CMK (cell line): Measurements from ENCODE around the gene KRT73.

ENCODE experiments used
- DNase-seq: peaks from one replicate; pipeline ENCODE4 v3.0.0-alpha.2; 2010; ENCODE audit warnings: low read depth

KRT73 gene

GRCh38 chr12:52617403-52617785 lies 965 bp downstream of the KRT73 start:
- DNase-seq, result no peak

GRCh38 chr12:52616680-52617402 lies 1.5 kb downstream of the KRT73 start:
- no peak for DNase-seq

GRCh38 chr12:52615912-52616311 lies 2.4 kb downstream of the KRT73 start:
- no peak for DNase-seq

- no peak for DNase-seq
Measured at GRCh38 chr12:52615208-52615868, 3.0 kb downstream of the KRT73 start.

GRCh38 chr12:52614381-52615207 lies 3.8 kb downstream of the KRT73 start:
- DNase-seq, result no peak

GRCh38 chr12:52613384-52614030 lies 4.9 kb downstream of the KRT73 start:
- DNase-seq, result no peak

- no peak for DNase-seq
Measured at GRCh38 chr12:52612431-52613383, 5.7 kb downstream of the KRT73 start.

- no peak for DNase-seq
Measured at GRCh38 chr12:52611080-52611468, 7.3 kb downstream of the KRT73 start.

- no peak for DNase-seq
Measured at GRCh38 chr12:52608826-52609630, 9.3 kb downstream of the KRT73 start.

GRCh38 chr12:52608161-52608560 lies 10.2 kb downstream of the KRT73 start:
- no peak for DNase-seq

- DNase-seq, result no peak
Measured at GRCh38 chr12:52607314-52607713, 11.0 kb downstream of the KRT73 start.

GRCh38 chr12:52606581-52607218 lies 11.7 kb downstream of the KRT73 start:
- no peak for DNase-seq

- no peak for DNase-seq
Measured at GRCh38 chr12:52606096-52606495, 12.3 kb downstream of the KRT73 start.

- no peak for DNase-seq
Measured at GRCh38 chr12:52605542-52605941, 12.8 kb downstream of the KRT73 start.

GRCh38 chr12:52604859-52605258 lies 13.5 kb downstream of the KRT73 start:
- DNase-seq, result no peak

- DNase-seq, result no peak
Measured at GRCh38 chr12:52603314-52603713, 15.0 kb downstream of the KRT73 start.

GRCh38 chr12:52602552-52602951 lies 15.8 kb downstream of the KRT73 start:
- no peak for DNase-seq

GRCh38 chr12:52601671-52602070 lies 16.7 kb downstream of the KRT73 start:
- no peak for DNase-seq

GRCh38 chr12:52600941-52601481 lies 17.3 kb downstream of the KRT73 start, which contains the start of gene KRT72:
Gene KRT72 (minus strand): TSS chr12:52601463. CDS start chr12:52601452, 11 bp downstream.
- DNase-seq, result no peak
